HEK293 (cell line): ENCODE measurements around the gene CLEC4F.

ENCODE experiments used
- MEIS1 ChIP-seq: sonication (generic); formaldehyde crosslinking; IDR thresholded peaks from 2 replicates; pipeline ENCODE4 v1.8.1; 2022; ENCODE audit warnings: missing genetic modification reagents, mild to moderate bottlenecking, borderline replicate concordance
- TCF7L2 ChIP-seq: IDR thresholded peaks from 2 replicates; pipeline ENCODE4 v1.6.1; 2011; ENCODE audit warnings: low read depth, mild to moderate bottlenecking, inconsistent platforms, low read length, moderate library complexity, borderline replicate concordance
- YY1 ChIP-seq: fragments of 450-650 bp; formaldehyde crosslinking; IDR thresholded peaks from 2 replicates; pipeline ENCODE4 v1.5.1; 2018; ENCODE audit warnings: missing biosample characterization, missing genetic modification characterization
- ZNF175 ChIP-seq: fragments of 450-650 bp; formaldehyde crosslinking; IDR thresholded peaks from 2 replicates; pipeline ENCODE4 v1.5.1; 2016; ENCODE audit warnings: missing biosample characterization, missing genetic modification characterization
- ZNF341 ChIP-seq: fragments of 450-650 bp; formaldehyde crosslinking; IDR thresholded peaks from 2 replicates; pipeline ENCODE4; 2016; ENCODE audit warnings: low read depth, missing biosample characterization, missing genetic modification characterization
- ZNF529 ChIP-seq: fragments of 450-650 bp; formaldehyde crosslinking; IDR thresholded peaks from 2 replicates; pipeline ENCODE4 v1.5.1; 2017; ENCODE audit warnings: missing genetic modification characterization, missing biosample characterization; ENCODE audit not compliant: insufficient replicate concordance
- ZNF629 ChIP-seq: fragments of 450-650 bp; formaldehyde crosslinking; IDR thresholded peaks from 2 replicates; pipeline ENCODE4 v1.5.1; 2017; ENCODE audit warnings: missing biosample characterization, missing genetic modification characterization
- ZNF792 ChIP-seq: fragments of 450-650 bp; formaldehyde crosslinking; IDR thresholded peaks from 2 replicates; pipeline ENCODE4 v1.5.1; 2016; ENCODE audit warnings: missing biosample characterization, missing genetic modification characterization
- TF ChIP-seq, protein P1 (sequence below): fragments of 450-650 bp; formaldehyde crosslinking; IDR thresholded peaks from 2 replicates; pipeline ENCODE4 v1.5.1; 2016; ENCODE audit warnings: missing biosample characterization, missing genetic modification characterization
- TF ChIP-seq, protein P2 (sequence below): fragments of 450-650 bp; formaldehyde crosslinking; IDR thresholded peaks from 2 replicates; pipeline ENCODE4 v1.5.1; 2016; ENCODE audit warnings: missing biosample characterization, missing genetic modification characterization
- TF ChIP-seq, protein P3 (sequence below): fragments of 450-650 bp; formaldehyde crosslinking; IDR thresholded peaks from 2 replicates; pipeline ENCODE4 v1.5.1; 2016; ENCODE audit warnings: missing biosample characterization, missing genetic modification characterization
- TF ChIP-seq, protein P4 (sequence below): fragments of 450-650 bp; formaldehyde crosslinking; IDR thresholded peaks from 2 replicates; pipeline ENCODE4 v1.5.1; 2016; ENCODE audit warnings: missing biosample characterization, missing genetic modification characterization
- TF ChIP-seq, protein P5 (sequence below): fragments of 450-650 bp; formaldehyde crosslinking; IDR thresholded peaks from 2 replicates; pipeline ENCODE4 v1.5.1; 2016; ENCODE audit warnings: missing biosample characterization, missing genetic modification characterization, borderline replicate concordance
- TF ChIP-seq, protein P6 (sequence below): fragments of 450-650 bp; formaldehyde crosslinking; conservative IDR thresholded peaks from 2 replicates; pipeline ENCODE4 v1.5.1; 2016; ENCODE audit warnings: low read depth, missing biosample characterization, missing genetic modification characterization

DNA sequence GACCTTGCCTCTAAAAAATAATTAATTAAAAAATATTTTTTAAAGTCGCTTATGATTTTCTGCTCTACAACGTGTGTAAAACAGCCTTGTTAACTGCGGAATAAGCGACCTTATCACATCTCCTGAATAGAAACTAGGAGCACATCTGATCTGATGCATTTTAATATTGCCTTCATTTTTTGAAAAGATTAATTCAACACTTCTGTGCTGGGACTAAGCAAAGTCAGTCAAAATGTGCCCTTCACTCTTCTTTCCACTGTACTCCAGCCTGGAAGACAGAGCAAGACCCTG, 12.6 kb downstream of the CLEC4F start:
- TF ChIP-seq, protein P1, sequence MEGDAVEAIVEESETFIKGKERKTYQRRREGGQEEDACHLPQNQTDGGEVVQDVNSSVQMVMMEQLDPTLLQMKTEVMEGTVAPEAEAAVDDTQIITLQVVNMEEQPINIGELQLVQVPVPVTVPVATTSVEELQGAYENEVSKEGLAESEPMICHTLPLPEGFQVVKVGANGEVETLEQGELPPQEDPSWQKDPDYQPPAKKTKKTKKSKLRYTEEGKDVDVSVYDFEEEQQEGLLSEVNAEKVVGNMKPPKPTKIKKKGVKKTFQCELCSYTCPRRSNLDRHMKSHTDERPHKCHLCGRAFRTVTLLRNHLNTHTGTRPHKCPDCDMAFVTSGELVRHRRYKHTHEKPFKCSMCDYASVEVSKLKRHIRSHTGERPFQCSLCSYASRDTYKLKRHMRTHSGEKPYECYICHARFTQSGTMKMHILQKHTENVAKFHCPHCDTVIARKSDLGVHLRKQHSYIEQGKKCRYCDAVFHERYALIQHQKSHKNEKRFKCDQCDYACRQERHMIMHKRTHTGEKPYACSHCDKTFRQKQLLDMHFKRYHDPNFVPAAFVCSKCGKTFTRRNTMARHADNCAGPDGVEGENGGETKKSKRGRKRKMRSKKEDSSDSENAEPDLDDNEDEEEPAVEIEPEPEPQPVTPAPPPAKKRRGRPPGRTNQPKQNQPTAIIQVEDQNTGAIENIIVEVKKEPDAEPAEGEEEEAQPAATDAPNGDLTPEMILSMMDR: no peak
- TF ChIP-seq, protein P2, sequence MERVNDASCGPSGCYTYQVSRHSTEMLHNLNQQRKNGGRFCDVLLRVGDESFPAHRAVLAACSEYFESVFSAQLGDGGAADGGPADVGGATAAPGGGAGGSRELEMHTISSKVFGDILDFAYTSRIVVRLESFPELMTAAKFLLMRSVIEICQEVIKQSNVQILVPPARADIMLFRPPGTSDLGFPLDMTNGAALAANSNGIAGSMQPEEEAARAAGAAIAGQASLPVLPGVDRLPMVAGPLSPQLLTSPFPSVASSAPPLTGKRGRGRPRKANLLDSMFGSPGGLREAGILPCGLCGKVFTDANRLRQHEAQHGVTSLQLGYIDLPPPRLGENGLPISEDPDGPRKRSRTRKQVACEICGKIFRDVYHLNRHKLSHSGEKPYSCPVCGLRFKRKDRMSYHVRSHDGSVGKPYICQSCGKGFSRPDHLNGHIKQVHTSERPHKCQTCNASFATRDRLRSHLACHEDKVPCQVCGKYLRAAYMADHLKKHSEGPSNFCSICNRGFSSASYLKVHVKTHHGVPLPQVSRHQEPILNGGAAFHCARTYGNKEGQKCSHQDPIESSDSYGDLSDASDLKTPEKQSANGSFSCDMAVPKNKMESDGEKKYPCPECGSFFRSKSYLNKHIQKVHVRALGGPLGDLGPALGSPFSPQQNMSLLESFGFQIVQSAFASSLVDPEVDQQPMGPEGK: no peak
- no peak for TF ChIP-seq ZNF341 (tag by site-specific recombination)
- TF ChIP-seq, protein P3, sequence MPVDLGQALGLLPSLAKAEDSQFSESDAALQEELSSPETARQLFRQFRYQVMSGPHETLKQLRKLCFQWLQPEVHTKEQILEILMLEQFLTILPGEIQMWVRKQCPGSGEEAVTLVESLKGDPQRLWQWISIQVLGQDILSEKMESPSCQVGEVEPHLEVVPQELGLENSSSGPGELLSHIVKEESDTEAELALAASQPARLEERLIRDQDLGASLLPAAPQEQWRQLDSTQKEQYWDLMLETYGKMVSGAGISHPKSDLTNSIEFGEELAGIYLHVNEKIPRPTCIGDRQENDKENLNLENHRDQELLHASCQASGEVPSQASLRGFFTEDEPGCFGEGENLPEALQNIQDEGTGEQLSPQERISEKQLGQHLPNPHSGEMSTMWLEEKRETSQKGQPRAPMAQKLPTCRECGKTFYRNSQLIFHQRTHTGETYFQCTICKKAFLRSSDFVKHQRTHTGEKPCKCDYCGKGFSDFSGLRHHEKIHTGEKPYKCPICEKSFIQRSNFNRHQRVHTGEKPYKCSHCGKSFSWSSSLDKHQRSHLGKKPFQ (tag by site-specific recombination): no peak
- TF ChIP-seq, protein P4, sequence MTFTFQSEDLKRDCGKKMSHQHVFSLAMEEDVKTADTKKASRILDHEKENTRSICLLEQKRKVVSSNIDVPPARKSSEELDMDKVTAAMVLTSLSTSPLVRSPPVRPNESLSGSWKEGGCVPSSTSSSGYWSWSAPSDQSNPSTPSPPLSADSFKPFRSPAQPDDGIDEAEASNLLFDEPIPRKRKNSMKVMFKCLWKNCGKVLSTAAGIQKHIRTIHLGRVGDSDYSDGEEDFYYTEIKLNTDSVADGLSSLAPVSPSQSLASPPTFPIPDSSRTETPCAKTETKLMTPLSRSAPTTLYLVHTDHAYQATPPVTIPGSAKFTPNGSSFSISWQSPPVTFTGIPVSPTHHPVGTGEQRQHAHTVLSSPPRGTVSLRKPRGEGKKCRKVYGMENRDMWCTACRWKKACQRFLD: no peak
- TF ChIP-seq, protein P5, sequence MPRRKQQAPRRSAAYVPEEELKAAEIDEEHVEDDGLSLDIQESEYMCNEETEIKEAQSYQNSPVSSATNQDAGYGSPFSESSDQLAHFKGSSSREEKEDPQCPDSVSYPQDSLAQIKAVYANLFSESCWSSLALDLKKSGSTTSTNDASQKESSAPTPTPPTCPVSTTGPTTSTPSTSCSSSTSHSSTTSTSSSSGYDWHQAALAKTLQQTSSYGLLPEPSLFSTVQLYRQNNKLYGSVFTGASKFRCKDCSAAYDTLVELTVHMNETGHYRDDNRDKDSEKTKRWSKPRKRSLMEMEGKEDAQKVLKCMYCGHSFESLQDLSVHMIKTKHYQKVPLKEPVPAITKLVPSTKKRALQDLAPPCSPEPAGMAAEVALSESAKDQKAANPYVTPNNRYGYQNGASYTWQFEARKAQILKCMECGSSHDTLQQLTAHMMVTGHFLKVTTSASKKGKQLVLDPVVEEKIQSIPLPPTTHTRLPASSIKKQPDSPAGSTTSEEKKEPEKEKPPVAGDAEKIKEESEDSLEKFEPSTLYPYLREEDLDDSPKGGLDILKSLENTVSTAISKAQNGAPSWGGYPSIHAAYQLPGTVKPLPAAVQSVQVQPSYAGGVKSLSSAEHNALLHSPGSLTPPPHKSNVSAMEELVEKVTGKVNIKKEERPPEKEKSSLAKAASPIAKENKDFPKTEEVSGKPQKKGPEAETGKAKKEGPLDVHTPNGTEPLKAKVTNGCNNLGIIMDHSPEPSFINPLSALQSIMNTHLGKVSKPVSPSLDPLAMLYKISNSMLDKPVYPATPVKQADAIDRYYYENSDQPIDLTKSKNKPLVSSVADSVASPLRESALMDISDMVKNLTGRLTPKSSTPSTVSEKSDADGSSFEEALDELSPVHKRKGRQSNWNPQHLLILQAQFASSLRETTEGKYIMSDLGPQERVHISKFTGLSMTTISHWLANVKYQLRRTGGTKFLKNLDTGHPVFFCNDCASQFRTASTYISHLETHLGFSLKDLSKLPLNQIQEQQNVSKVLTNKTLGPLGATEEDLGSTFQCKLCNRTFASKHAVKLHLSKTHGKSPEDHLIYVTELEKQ: no peak
- TF ChIP-seq ZNF629 (tag by site-specific recombination): no peak
- TF ChIP-seq TCF7L2: no peak
- TF ChIP-seq ZNF175 (tag by site-specific recombination): no peak
- no peak for TF ChIP-seq MEIS1
- no peak for TF ChIP-seq YY1
- TF ChIP-seq ZNF792 (tag by site-specific recombination): no peak
- TF ChIP-seq, protein P6, sequence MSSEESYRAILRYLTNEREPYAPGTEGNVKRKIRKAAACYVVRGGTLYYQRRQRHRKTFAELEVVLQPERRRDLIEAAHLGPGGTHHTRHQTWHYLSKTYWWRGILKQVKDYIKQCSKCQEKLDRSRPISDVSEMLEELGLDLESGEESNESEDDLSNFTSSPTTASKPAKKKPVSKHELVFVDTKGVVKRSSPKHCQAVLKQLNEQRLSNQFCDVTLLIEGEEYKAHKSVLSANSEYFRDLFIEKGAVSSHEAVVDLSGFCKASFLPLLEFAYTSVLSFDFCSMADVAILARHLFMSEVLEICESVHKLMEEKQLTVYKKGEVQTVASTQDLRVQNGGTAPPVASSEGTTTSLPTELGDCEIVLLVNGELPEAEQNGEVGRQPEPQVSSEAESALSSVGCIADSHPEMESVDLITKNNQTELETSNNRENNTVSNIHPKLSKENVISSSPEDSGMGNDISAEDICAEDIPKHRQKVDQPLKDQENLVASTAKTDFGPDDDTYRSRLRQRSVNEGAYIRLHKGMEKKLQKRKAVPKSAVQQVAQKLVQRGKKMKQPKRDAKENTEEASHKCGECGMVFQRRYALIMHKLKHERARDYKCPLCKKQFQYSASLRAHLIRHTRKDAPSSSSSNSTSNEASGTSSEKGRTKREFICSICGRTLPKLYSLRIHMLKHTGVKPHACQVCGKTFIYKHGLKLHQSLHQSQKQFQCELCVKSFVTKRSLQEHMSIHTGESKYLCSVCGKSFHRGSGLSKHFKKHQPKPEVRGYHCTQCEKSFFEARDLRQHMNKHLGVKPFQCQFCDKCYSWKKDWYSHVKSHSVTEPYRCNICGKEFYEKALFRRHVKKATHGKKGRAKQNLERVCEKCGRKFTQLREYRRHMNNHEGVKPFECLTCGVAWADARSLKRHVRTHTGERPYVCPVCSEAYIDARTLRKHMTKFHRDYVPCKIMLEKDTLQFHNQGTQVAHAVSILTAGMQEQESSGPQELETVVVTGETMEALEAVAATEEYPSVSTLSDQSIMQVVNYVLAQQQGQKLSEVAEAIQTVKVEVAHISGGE: no peak
- no peak for TF ChIP-seq ZNF529 (tag by site-specific recombination)
